ENCODE results near the gene CDK5RAP3.

- TF ChIP-seq, protein P1, sequence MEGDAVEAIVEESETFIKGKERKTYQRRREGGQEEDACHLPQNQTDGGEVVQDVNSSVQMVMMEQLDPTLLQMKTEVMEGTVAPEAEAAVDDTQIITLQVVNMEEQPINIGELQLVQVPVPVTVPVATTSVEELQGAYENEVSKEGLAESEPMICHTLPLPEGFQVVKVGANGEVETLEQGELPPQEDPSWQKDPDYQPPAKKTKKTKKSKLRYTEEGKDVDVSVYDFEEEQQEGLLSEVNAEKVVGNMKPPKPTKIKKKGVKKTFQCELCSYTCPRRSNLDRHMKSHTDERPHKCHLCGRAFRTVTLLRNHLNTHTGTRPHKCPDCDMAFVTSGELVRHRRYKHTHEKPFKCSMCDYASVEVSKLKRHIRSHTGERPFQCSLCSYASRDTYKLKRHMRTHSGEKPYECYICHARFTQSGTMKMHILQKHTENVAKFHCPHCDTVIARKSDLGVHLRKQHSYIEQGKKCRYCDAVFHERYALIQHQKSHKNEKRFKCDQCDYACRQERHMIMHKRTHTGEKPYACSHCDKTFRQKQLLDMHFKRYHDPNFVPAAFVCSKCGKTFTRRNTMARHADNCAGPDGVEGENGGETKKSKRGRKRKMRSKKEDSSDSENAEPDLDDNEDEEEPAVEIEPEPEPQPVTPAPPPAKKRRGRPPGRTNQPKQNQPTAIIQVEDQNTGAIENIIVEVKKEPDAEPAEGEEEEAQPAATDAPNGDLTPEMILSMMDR (IDR thresholded peaks at IDR 0.05): no peak
- TF ChIP-seq POLR2A (IDR thresholded peaks at IDR 0.05; ENCODE audit: low read depth): no peak
Observed at GRCh38 chr17:48006936-48007709, 36.2 kb downstream of the CDK5RAP3 start.
